Measurements from ENCODE around the gene ZNRF1.
"Not testable (repeated sequence)": the region's sequence is repeated elsewhere in the genome, so short reads cannot be mapped to it uniquely, and the experiment has no call there.

Gene ZNRF1

GRCh38 chr16:74998481-74999218 lies at the start of gene ZNRF1:
Gene ZNRF1 (plus strand): TSS chr16:74999024. CDS start chr16:74999672, 648 bp downstream.
- DNase-seq (ENCODE audit: low read depth in 3 of 3): peak; percentile 71 to 82 (median 73)

GRCh38 chr16:74949309-74949708 lies 49.5 kb upstream of the ZNRF1 start:
- no peak for DNase-seq (ENCODE audit: low read depth in 3 of 3)

- no peak for DNase-seq (ENCODE audit: low read depth in 3 of 3)
Observed at GRCh38 chr16:74950511-74950910, 48.3 kb upstream of the ZNRF1 start.

- no peak for DNase-seq (ENCODE audit: low read depth in 3 of 3)
Observed at GRCh38 chr16:74951206-74951605, 47.6 kb upstream of the ZNRF1 start.

- no peak for DNase-seq (ENCODE audit: low read depth in 3 of 3)
Observed at GRCh38 chr16:74951681-74952080, 47.1 kb upstream of the ZNRF1 start.

GRCh38 chr16:74954763-74955162 lies 44.1 kb upstream of the ZNRF1 start:
- DNase-seq (ENCODE audit: low read depth in 3 of 3): no peak

- DNase-seq (ENCODE audit: low read depth in 3 of 3): no peak
Observed at GRCh38 chr16:74973304-74973703, 25.5 kb upstream of the ZNRF1 start.

- DNase-seq (ENCODE audit: low read depth in 3 of 3): no peak
Observed at GRCh38 chr16:74975591-74975990, 23.2 kb upstream of the ZNRF1 start.

GRCh38 chr16:74982256-74982655 lies 16.6 kb upstream of the ZNRF1 start:
- DNase-seq (ENCODE audit: low read depth in 3 of 3): no peak

GRCh38 chr16:74984194-74984528 lies 14.7 kb upstream of the ZNRF1 start:
- no peak for DNase-seq (ENCODE audit: low read depth in 3 of 3)

- DNase-seq (ENCODE audit: low read depth in 3 of 3): peak; percentile 93 to 98 (median 97)
Observed at GRCh38 chr16:74984529-74985296, 14.1 kb upstream of the ZNRF1 start, which contains the start of gene WDR59. Gene WDR59 (minus strand): TSS chr16:74985123. CDS start chr16:74985017, 106 bp downstream.

GRCh38 chr16:74987027-74987681 lies 11.7 kb upstream of the ZNRF1 start:
- DNase-seq (ENCODE audit: low read depth in 3 of 3): no peak

- DNase-seq (ENCODE audit: low read depth in 3 of 3): not testable (repeated sequence)
Observed at GRCh38 chr16:74989864-74990263, 9.0 kb upstream of the ZNRF1 start.

- no peak for DNase-seq (ENCODE audit: low read depth in 3 of 3)
Observed at GRCh38 chr16:74990832-74991231, 8.0 kb upstream of the ZNRF1 start.

- DNase-seq (ENCODE audit: low read depth in 3 of 3): no peak
Observed at GRCh38 chr16:74991268-74991592, 7.6 kb upstream of the ZNRF1 start.

GRCh38 chr16:74991593-74992403 lies 7.0 kb upstream of the ZNRF1 start:
- no peak for DNase-seq (ENCODE audit: low read depth in 3 of 3)

- DNase-seq (ENCODE audit: low read depth in 3 of 3): no peak
Observed at GRCh38 chr16:74995986-74996385, 2.8 kb upstream of the ZNRF1 start.

GRCh38 chr16:74997042-74997491 lies 1.8 kb upstream of the ZNRF1 start:
- no peak for DNase-seq (ENCODE audit: low read depth in 3 of 3)

GRCh38 chr16:74999219-74999608 lies 390 bp downstream of the ZNRF1 start:
- peak; percentile 21 to 31 (median 27) for DNase-seq (ENCODE audit: low read depth in 3 of 3)

GRCh38 chr16:74999609-75000480 lies 1.0 kb downstream of the ZNRF1 start:
- DNase-seq (ENCODE audit: low read depth in 3 of 3): peak; percentile 30 to 38 (median 33)
